Glomerular visceral epithelial cell (primary cell): ENCODE data around the gene FOXG1.

Source experiments
- DNase-seq: peaks from one replicate; pipeline ENCODE4 v3.0.0-alpha.2; 2016; ENCODE audit errors: extremely low spot score

Gene FOXG1

DNA sequence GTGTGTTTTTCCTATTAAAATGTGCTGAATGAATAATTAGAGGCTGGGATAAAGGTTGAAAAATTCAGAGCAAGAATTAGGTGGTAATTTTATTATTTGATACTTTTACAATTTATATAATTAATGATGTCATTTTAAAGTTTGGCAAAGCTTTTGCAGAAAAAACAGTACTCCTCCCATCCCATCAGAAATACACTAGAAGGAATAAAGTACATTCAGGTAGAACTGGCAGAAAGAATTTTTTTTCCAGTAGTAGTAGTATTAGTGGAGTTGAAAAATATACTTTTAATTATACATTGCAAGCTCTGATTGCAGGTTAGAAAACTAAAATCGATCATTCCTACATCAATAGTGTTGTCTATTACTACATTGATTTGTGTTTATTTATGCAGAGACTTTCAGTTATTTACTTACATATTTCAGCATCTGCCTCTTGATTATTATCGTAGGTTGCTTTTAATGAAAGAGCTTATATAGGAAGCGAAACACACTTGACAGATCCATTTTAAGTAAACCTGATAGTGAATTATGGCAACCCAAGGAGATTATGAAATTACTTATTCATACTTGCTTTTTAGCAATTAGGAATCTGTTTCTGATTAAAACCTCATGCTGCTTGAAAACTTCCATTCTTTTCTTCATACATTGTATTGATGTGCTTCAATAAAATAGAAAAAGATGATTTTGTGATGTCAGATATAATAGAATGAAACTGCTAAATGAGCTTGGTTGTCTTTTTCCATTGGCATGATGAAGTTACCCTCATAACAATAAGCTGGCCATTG lies 10.1 kb downstream of the FOXG1 start:
- DNase-seq, result no peak

DNA sequence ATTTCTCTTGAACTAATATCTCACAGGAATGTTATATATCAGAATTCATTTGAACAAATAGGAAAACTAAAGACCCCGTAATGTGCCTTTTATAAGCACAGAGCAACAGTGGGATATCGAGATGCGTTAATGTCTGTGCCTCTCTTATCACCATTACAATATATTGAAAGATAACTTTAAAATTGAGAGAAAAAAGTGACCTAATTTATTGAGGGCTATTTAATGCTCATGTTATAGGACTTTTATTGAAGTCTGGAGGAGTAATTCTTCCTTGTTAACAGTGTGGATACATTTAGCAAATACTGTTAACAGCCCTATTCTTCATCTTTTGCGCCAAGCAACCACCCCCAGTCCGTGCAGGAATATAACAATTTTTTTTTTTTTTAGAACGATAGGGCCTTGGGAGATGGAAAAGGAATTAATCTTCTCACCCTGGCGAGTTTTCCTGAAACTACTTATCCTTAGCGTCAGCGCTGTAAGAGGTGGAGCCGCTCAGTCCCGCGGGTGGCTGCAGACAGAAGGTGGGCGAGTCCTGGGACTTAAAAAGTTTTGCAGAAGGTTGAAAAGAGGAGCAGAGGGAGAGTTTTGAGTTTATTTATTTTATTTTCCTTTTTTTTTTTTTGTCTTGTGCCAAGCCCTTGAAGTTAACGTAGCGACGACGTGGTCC lies 11.0 kb downstream of the FOXG1 start:
- no peak for DNase-seq

DNA sequence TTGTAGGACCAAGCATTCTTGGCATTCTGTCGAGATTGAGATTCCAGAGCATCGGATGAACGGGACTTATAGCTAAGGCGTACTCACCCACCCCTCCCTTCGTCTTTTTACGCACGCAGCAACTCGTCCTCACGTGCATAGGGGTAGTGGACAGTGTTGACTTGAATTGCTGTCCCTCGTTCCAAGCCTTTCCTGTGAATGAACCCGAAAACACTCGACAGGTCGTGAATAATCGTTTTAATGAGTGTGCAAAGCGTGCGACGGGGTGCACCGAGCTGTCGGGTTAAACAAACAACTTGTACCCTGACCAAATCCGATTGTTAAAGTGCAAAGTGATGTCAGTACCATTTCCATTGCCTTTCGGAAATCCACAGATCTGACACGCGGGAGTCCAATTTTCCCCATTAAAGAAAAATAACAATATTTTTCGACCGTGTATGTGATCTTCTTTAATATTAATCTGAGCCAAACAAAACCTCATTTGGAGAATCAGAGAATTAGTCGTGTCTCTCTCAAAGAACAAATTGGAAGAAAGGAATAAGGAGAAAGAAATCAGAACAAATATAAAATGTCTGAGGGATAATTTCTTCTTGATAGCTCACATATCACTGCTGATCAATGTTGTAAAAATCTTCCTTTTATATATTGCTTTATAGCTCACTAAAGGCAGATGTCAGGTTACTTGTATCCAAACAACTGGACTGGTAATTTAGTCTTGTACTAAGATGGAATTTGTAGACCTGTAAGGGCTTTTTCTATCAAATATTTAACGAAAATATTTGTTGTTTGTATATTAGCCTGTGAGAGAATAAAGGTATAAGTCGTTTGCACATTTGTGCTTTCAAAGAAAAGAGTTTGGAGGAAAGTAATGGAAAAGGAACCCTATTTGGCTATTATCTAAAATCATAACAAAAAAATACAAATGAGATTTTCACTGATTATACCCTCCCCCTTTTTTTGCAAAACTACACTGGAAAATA lies 11.8 kb downstream of the FOXG1 start:
- DNase-seq, result no peak

DNA sequence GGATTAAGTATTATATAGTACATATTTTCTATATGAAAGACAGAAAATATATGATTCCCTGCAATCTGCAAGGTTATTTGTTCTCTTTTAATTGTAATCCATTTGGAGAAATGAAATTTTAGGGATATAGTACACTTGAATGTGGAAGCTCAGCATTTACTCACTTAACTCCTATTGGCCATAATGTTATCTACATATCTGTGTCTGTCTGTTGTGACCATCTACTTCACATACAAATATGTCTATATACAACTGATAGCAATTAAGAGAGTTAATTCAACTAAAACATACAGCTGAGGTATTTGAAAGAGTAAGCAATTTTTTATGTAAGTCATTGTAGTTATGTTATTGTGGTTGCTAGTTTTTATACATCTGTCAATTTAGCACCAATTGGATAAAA lies 12.9 kb downstream of the FOXG1 start:
- no peak for DNase-seq

DNA sequence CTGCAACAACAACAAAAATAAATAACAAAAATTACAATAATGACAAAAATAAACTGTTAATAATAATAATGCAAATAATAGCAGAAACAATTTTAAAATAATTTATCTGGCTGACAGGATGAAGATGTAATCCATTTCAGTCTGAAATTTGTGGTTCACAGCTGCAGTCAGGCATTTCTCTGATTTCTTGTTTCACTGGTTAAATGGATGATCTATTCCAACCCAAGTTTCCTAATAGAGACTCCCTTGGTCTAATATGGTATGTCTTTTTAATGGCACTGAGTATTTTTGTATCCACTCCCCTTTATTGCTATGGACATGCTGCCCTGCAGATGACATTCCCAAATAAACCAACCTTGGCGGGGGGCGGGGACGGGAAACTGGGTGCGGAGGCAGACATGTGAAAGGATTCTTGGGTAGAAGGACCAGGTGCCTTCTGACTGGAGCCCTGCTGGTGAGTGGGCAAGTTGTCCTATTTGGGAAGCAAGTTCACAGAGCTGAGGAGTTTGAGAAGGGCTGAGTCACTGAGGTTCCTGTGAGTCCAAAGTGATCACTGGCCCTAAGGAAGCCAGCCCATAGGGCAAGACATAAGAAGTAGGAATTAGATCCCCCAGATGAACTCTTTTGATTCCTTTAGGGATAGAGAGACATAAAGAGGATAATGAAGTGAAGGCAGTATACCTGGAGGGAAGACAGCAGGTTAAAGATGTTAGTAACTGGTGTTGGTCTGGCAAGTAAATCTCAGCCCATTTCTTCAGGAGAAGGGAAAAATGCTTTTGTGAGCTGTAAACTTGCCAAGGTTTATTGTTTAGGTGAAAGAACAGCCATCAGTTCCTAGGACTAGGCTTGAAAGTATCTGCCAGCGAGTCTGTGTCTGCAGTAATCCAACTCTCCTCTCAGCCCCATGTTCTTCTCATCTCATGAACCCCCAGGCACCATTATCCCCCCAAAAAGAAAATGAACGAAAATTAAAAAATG lies 14.5 kb downstream of the FOXG1 start:
- DNase-seq, result peak; percentile 35

DNA sequence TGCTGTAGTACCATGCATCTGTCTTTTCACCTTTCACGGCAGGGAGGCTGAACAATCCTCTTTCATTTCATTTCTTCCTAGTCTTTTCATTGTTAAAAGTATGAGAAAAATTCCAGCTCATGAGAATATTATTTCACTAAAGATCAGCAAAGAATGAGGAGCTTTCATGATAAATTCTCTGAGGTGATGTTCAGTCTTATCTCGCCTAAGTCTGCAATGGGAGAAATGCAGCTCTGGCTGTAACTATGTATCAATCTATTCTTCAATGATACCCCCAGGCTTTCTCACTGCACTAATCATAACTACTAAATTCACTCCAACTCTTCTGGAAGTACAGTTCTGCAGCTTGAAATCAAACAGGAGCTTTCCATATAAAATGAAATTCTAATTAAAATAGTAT lies 15.7 kb downstream of the FOXG1 start:
- no peak for DNase-seq

DNA sequence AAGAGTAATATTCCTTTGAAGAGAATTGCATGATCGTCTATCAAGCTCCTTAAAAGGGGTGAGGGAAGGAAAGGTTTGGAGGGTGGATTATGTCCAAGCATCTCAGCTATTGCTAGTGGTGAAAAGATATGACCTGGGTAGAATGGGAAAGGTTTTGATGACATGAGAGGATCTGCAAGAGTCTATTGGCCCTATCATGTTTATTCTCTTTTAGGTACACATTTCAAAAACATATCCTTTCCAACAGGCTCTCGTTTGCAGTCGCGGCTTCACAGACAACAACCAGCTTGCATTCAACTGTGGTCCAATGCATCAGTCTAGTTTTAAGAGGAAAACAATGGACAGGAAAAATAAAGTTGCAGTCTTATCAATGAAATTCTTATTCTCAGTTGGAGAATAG lies 17.1 kb downstream of the FOXG1 start:
- no peak for DNase-seq

DNA sequence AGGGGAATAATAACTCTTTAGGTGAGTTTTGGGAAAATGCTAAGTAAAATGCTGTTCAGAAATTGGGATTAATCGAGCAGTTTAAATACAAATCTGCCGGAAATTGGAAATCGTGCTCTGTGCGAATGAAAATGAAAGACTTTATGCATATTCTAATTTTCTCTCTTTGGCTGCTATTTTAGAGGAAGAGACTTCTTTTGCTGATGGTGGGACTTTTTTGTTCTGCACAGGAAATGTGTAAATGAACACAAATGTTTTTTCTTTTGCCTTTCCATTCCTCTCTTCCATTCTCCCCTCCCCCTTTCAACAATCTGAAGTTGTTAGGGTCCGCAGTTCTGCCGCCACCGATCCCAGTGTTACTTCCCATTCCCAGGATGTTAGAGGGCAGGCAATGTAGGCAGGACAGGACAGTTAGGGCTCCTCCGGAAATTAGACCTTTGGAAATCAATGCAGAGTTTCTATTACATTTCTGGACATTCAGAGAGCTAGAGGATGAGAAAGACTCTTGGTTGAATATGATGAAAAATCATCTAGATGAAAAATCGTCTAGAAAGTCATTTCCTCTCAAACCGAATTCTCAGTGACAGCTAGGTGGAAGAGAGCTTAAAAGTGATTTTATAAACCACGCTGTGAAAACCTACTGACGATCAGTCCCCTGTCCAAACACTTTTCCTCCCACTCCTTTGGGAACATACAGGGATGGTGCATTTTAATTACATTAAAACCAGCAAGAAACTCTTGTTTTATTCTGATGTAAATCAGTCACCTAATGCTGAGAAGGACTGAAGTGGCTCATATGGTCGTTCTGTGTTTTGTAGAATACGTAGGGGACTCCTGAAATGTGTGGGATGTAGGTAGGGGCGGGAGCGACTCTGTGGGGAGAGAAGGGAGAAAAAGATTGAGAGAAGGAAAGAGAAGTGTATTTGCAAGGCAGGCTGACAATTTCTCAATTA lies 17.8 kb downstream of the FOXG1 start:
- no peak for DNase-seq

DNA sequence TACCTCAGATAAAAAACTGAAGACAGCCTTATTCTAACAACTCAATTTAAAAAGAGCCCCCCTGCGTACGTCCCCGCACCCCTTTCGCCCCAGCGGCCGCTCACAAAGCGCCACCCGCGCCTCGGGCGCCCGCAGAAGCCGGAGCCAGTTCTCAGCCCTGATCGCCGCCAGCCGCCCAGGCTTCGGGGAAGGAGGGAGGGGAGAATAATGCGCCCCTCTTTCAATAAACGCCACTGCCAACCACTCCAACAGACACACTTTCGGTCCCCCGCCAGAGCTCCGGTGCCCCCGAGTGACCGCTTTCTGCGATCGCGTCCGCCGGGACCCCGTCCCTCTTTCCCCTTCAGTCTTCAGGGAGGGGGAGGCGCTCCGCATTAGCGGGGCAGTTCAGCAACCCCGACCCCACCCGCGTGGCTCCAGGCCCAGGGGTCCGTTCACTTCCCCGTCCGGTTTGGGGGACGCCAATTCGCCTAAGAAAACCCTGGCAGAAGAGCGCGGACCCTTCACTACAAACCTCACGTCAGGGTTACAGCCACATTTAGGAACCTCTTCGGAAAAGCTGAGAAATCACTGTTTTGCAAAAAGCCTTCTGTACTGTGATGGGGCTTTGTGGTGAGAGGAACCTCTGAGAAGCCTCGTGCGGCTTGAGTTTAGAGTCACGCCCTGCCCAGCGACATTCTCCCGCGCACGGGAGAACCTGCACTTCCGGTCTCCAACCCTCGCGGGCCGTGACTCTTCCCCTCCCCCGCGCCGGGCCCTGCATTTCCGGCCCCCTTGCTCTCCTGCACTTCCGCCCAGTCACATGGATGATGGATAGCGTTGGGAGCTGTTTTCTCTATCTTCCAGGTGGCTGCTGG lies 18.7 kb downstream of the FOXG1 start:
- DNase-seq, result no peak

DNA sequence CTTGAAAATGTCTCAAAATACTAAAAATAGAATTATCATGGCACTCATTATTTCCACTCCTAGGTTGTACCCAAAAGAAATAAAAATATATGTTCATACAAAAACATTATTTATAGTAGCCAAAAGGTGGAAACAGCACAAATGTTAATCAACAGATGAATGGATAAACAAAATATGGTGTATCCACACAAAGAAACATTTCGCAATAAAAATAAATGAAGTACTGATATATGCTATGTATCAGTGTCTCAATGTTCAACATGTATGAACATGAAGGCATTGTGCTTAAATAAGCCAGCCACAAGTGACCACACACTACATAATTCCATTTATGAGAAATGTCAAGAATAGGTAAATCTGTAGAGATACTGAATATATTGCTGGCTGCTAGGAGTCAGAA lies 40.9 kb downstream of the FOXG1 start:
- DNase-seq, result no peak

DNA sequence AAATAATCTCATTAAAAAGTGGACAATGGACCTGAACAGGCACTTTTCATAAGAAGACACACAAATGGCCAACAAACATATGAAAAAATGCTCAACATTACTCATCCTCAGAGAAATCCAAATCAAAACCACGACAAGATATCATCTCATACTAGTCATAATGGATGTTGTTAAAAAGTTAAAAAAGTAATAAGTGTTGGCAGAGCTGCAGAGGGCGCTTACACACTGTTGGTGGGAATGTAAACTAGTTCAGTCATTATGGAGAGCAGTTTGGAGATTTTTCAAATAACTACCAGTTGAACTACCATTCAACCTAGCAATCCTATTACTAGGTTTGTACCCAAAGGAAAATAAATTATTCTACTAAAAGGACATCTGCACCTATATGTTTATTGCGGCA lies 47.2 kb downstream of the FOXG1 start:
- no peak for DNase-seq
